Body of pancreas (tissue), 4 donors: ENCODE data around the gene CXCR6. TPM values are rescaled to one million over a fixed set of nuclear protein-coding genes. Genes with fewer than 3 reads are reported as not detected.

Source experiments
- ATAC-seq: fragments of 150-250 bp; one replicate; pipeline ENCODE4 v1.9.1; 2016
- DNase-seq, 4 donors: peaks; one replicate each; pipeline ENCODE4 v3.0.0-alpha.2; 2019
- H3K27ac ChIP-seq, 4 donors: fragments of 200-600 bp; sonication (generic); 1 replicate in 3 of 4; 2 replicates in 1 of 4; pipeline versions ENCODE4 v1.5.1 to v1.6.1; 2016 to 2019; ENCODE audit warnings: mild to moderate bottlenecking in 1 of 4, mixed read lengths in 1 of 4, moderate library complexity in 1 of 4
- H3K27me3 ChIP-seq, 2 donors: fragments of 200-600 bp; sonication (generic); one replicate each; pipeline ENCODE4 v1.6.0; 2016; ENCODE audit warnings: mild to moderate bottlenecking in 1 of 2
- H3K36me3 ChIP-seq, 2 donors: fragments of 200-600 bp; sonication (generic); replicated peaks in 1 of 2; 2 replicates each; pipeline ENCODE4 v1.5.1; 2016; ENCODE audit warnings: low read depth in 2 of 2; ENCODE audit not compliant: insufficient read depth in 1 of 2
- H3K4me1 ChIP-seq: fragments of 200-600 bp; sonication (generic); one replicate; pipeline ENCODE4 v1.6.0; 2016
- H3K4me3 ChIP-seq, 2 donors: fragments of 200-600 bp; sonication (generic); 1 replicate in 1 of 2; 2 replicates in 1 of 2; pipeline ENCODE4 v1.5.1; 2016 to 2019
- H3K9me3 ChIP-seq, 3 donors: fragments of 200-600 bp; sonication (generic); 1 replicate in 2 of 3; 2 replicates in 1 of 3; pipeline ENCODE4 v1.5.1; 2016
- CTCF ChIP-seq, 7 experiments: fragments of 450-650 bp in 4 of 7; fragments of 200-600 bp in 3 of 7; sonication (generic) in 3 of 7; IDR thresholded peaks; one replicate each; pipeline ENCODE4 v1.5.1; 2016 to 2019; ENCODE audit warnings: antibody characterized with exemption in 7 of 7
- POLR2A ChIP-seq, 3 donors: fragments of 450-650 bp; IDR thresholded peaks; one replicate each; pipeline ENCODE4 v1.6.1; 2016; ENCODE audit warnings: antibody characterized with exemption in 3 of 3, mild to moderate bottlenecking in 2 of 3
- WGBS, 2 donors: methylation state at CpG; one replicate each; pipeline ENCODE4 v1.1.5; 2017; 5-methylcytosine and 5-hydroxymethylcytosine counted together
- intact Hi-C: fragments of 100-400 bp; cut with DNase I; formaldehyde crosslinking; loops from one replicate; pipeline ENCODE4 v1.15.1; 2023
- total RNA-seq, 2 donors: library from RNA; depleted of rRNA; stranded (reverse); fragments of >200 nt; gene quantifications; one replicate each; pipeline ENCODE4 v1.1.0, GENCODE V29; 2016

Gene CXCR6
- total RNA-seq, 2 donors from 2014 or later, result 2.9 TPM; not detected in 1

GRCh38 chr3:45981346-45982074 lies 38.2 kb downstream of the CXCR6 start:
- Histone ChIP-seq H3K27ac (no peak overlapping the region), H3K27me3 (no peaks in the 10 kb centered on the region), H3K36me3 (peaks cover 0 to 14% of the 10 kb centered on the region in 2 donors), H3K4me1 (peaks cover 43% of the 10 kb centered on the region), H3K4me3 (no peak overlapping the region), H3K9me3 (no peaks in the 10 kb centered on the region)
- TF ChIP-seq POLR2A (IDR thresholded peaks at IDR 0.05) (no peak), CTCF (IDR thresholded peaks at IDR 0.05) (no peak)
- DNase-seq (no peak), ATAC-seq (no peak)
- 40 to 44% methylated on average over 2 of the region's 2 CpGs for WGBS, 2 donors
- intact Hi-C loops, result no loop called here

GRCh38 chr3:45983770-45984169 lies 40.5 kb downstream of the CXCR6 start:
- DNase-seq (no peak), ATAC-seq (no peak)
- Histone ChIP-seq H3K36me3 (peaks cover 0 to 14% of the 10 kb centered on the region in 2 donors), H3K9me3 (no peaks in the 10 kb centered on the region), H3K4me3 (no peak overlapping the region), H3K27me3 (no peaks in the 10 kb centered on the region), H3K4me1 (peaks cover 58% of the 10 kb centered on the region), H3K27ac (peak overlapping the region in 2 of 4 donors; percentile 15 to 91)
- intact Hi-C loops, result no loop called here
- WGBS, 2 donors, result 38 to 65% methylated on average over 3 of the region's 3 CpGs
- TF ChIP-seq POLR2A (IDR thresholded peaks at IDR 0.05), result no peak
- TF ChIP-seq CTCF (IDR thresholded peaks at IDR 0.05), result no peak

DNA sequence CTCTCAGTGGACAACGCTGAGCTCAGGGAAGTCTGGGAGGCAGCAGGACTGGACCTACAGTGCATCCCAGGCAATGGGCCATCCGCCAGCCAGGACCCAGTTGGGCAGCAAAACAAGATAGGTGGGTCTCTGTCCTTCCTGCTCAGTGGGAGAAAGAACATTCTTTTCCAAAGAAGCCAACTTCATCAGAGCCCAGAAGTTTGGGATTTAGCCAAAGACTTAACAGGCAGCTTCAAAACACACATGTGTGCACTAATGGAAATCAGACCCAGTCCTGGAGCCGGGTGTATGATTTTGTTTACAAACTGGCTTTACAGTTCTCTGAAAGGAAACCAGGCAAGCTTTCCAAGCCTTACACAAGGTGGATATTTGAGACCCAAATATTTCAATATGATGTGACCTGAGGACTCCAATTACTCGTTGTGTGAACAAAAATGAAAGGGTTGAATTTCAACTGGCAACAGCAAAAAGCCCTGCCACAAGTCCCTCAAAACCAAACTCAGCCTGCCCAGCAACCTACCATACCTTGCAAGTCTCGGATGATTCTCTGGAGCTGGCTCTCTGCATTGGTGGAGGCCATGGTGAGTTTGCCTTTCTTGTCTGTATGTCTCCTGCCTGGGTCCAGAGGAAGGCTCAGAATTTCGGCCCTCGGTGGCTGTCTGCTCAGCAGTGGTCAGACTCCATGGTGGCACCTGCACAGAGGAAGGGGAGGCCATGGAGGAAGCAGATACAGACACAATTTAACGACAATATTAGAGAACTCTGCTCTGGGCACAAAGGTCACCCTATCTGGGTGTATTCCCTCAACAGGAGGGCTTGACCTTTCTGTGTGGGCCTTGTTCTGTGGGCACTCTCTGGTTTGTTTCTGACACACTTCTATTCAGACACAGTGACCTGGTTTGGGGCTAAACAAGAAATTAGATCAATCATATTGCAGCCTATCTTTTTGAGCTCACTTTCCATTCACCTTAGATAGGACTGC lies 41.4 kb downstream of the CXCR6 start:
- WGBS, 2 donors, result 59 to 65% methylated on average over 8 of the region's 8 CpGs
- H3K27ac ChIP-seq, result peak overlapping the region; percentile 88 to 94 (median 92)
- no peak overlapping the region for H3K4me3 ChIP-seq
- DNase-seq (no peak), ATAC-seq (no peak)
- TF ChIP-seq POLR2A (IDR thresholded peaks at IDR 0.05), result no peak
- no peak for TF ChIP-seq CTCF (IDR thresholded peaks at IDR 0.05)
- no peaks in the 10 kb centered on the region for H3K9me3 ChIP-seq
- intact Hi-C loops, result no loop called here
- no peaks in the 10 kb centered on the region for H3K27me3 ChIP-seq
- peaks cover 0 to 9% of the 10 kb centered on the region in 2 donors for H3K36me3 ChIP-seq
- peaks cover 67% of the 10 kb centered on the region for H3K4me1 ChIP-seq

GRCh38 chr3:45985532-45986302 lies 42.5 kb downstream of the CXCR6 start:
- no peak overlapping the region for H3K4me3 ChIP-seq
- DNase-seq (peak in 1 of 4 donors; percentile 24), ATAC-seq (peak; percentile 3)
- peaks cover 78% of the 10 kb centered on the region for H3K4me1 ChIP-seq
- intact Hi-C loops, result no loop called here
- no peaks in the 10 kb centered on the region for H3K9me3 ChIP-seq
- no peaks in the 10 kb centered on the region for H3K27me3 ChIP-seq
- peak overlapping the region; percentile 88 to 94 (median 92) for H3K27ac ChIP-seq
- 22 to 53% methylated on average over 10 to 13 of the region's 13 CpGs for WGBS, 2 donors
- H3K36me3 ChIP-seq, result peaks cover 0 to 5% of the 10 kb centered on the region in 2 donors
- TF ChIP-seq CTCF (IDR thresholded peaks at IDR 0.05) (no peak), POLR2A (IDR thresholded peaks at IDR 0.05) (no peak)
